HepG2 (cell line): ENCODE data around the gene TF. TPM values are rescaled to one million over a fixed set of nuclear protein-coding genes. Genes with fewer than 3 reads are reported as not detected.

Experiments
- ARID4A ChIP-seq: sonication (generic); formaldehyde crosslinking; IDR thresholded peaks from 2 replicates; pipeline ENCODE4 v1.5.0; 2020; ENCODE audit warnings: mild to moderate bottlenecking, missing genetic modification reagents, borderline replicate concordance
- ARNT ChIP-seq: fragments of 450-650 bp; IDR thresholded peaks from 2 replicates; pipeline ENCODE4 v1.6.1; 2017
- ATF3 ChIP-seq: sonication (generic); formaldehyde crosslinking; IDR thresholded peaks from 2 replicates; pipeline ENCODE4 v1.4.0; 2020; ENCODE audit warnings: missing genetic modification reagents
- EED ChIP-seq: sonication (generic); formaldehyde crosslinking; IDR thresholded peaks from 2 replicates; pipeline ENCODE4 v1.5.0; 2020; ENCODE audit warnings: mild to moderate bottlenecking, missing genetic modification reagents
- FOXM1 ChIP-seq: sonication (generic); formaldehyde crosslinking; IDR thresholded peaks from 2 replicates; pipeline ENCODE4 v1.5.0; 2020; ENCODE audit warnings: missing genetic modification reagents
- GABPA ChIP-seq, 2 experiments: IDR thresholded peaks; 2 replicates each; pipeline ENCODE4 v1.6.1; 2011 to 2016; ENCODE audit warnings: low read depth in 2 of 2, low read length in 1 of 2, missing biosample characterization in 1 of 2, missing genetic modification characterization in 1 of 2
- GRHL1 ChIP-seq: sonication (generic); formaldehyde crosslinking; conservative IDR thresholded peaks from 2 replicates; pipeline ENCODE4 v1.8.0; 2022; ENCODE audit warnings: missing genetic modification reagents
- KLF11 ChIP-seq: IDR thresholded peaks from 2 replicates; pipeline ENCODE4 v1.6.1; 2016; ENCODE audit warnings: missing compliant biosample characterization
- MBNL3 ChIP-seq: fragments of 250-450 bp; sonication (Bioruptor Pico); conservative IDR thresholded peaks from 2 replicates; pipeline ENCODE4 v1.8.0; 2022; ENCODE audit warnings: mild to moderate bottlenecking, inconsistent platforms
- MXD1 ChIP-seq: sonication (generic); formaldehyde crosslinking; IDR thresholded peaks from 2 replicates; pipeline ENCODE4 v1.4.0; 2020; ENCODE audit warnings: mild to moderate bottlenecking, missing genetic modification reagents
- POLR2G ChIP-seq: fragments of 200-400 bp; formaldehyde crosslinking; IDR thresholded peaks from 2 replicates; pipeline ENCODE4 v1.6.1; 2018; ENCODE audit warnings: mild to moderate bottlenecking, low read depth, low read length, moderate library complexity
- RAD21 ChIP-seq: fragments of 450-650 bp; formaldehyde crosslinking; IDR thresholded peaks from 2 replicates; pipeline ENCODE4 v1.5.0; 2020; ENCODE audit warnings: mild to moderate bottlenecking
- SMAD1 ChIP-seq: sonication (generic); formaldehyde crosslinking; IDR thresholded peaks from 2 replicates; pipeline ENCODE4 v1.4.0; 2020; ENCODE audit warnings: missing genetic modification reagents, low read depth, mild to moderate bottlenecking, borderline replicate concordance
- ZBTB33 ChIP-seq: sonication (generic); formaldehyde crosslinking; IDR thresholded peaks from 2 replicates; pipeline ENCODE4 v1.4.0; 2020; ENCODE audit warnings: missing genetic modification reagents
- ZBTB44 ChIP-seq: sonication (generic); formaldehyde crosslinking; IDR thresholded peaks from 2 replicates; pipeline ENCODE4 v1.4.0; 2020; ENCODE audit warnings: missing genetic modification reagents
- ZC3H4 ChIP-seq: sonication (generic); formaldehyde crosslinking; IDR thresholded peaks from 2 replicates; pipeline ENCODE4 v1.4.0; 2020; ENCODE audit warnings: missing genetic modification reagents, borderline replicate concordance
- ZFX ChIP-seq: sonication (generic); formaldehyde crosslinking; IDR thresholded peaks from 2 replicates; pipeline ENCODE4 v1.4.0; 2020; ENCODE audit warnings: mild to moderate bottlenecking, low read depth, missing genetic modification reagents, moderate library complexity
- ZNF30 ChIP-seq: sonication (generic); formaldehyde crosslinking; IDR thresholded peaks from 2 replicates; pipeline ENCODE4 v1.5.0; 2020; ENCODE audit warnings: mild to moderate bottlenecking, missing genetic modification reagents
- ZNF317 ChIP-seq: sonication (generic); formaldehyde crosslinking; IDR thresholded peaks from 2 replicates; pipeline ENCODE4 v1.5.0; 2020; ENCODE audit warnings: mild to moderate bottlenecking, missing genetic modification reagents
- polyA plus RNA-seq, 8 experiments: library from polyadenylated mRNA; depleted of rRNA in 3 of 8; stranded (reverse) in 7 of 8; unstranded in 1 of 8; fragments of >200 nt; fragmentation: Illumina TruSeq in 4 of 8; extraction: Trizol in 4 of 8; gene quantifications; 2 replicates each; pipeline versions ENCODE4 v1.2.1 to v1.2.3, GENCODE V29; 2011 to 2016; ENCODE audit warnings: low read depth in 4 of 8, missing spikeins in 1 of 8, mixed read lengths in 1 of 8; ENCODE audit not compliant: insufficient read depth in 1 of 8
- total RNA-seq, 5 experiments: library from RNA; depleted of rRNA; stranded (reverse); fragments of >200 nt; fragmentation: Illumina TruSeq; extraction: Trizol; gene quantifications; 2 replicates each; pipeline ENCODE4 v1.2.3, GENCODE V29; 2016; ENCODE audit warnings: low read depth in 1 of 5

The TF gene
- total and polyA plus RNA-seq, 2 of the 13 experiments (the other 11 are each of a cell fraction or from before 2014, with no cell fraction given) = 10,074 to 11,821 TPM

GRCh38 chr3:133747907-133748639 lies 1.9 kb downstream of the TF start (continued):
- no peak for TF ChIP-seq ATF3 (CRISPR knock-in tag)
- TF ChIP-seq EED (CRISPR knock-in tag) = no peak
- no peak for TF ChIP-seq ARNT
- no peak for TF ChIP-seq KLF11 (CRISPR knock-in tag)
- peak; percentile 60 for TF ChIP-seq POLR2G
- TF ChIP-seq ARID4A (CRISPR knock-in tag) = peak; percentile 63; the same call in 1 of the 2 replicates
- no peak for TF ChIP-seq GABPA (IDR thresholded peaks at IDR 0.05; ENCODE audit: low read depth, low read length)
- TF ChIP-seq GABPA (CRISPR knock-in tag; IDR thresholded peaks at IDR 0.05; ENCODE audit: low read depth) = no peak
- no peak for TF ChIP-seq MBNL3 (CRISPR knock-in tag)
- TF ChIP-seq ZC3H4 = no peak
- TF ChIP-seq ZNF317 (CRISPR knock-in tag) = no peak
- no peak for TF ChIP-seq SMAD1 (CRISPR knock-in tag)
- no peak for TF ChIP-seq ZNF30
- TF ChIP-seq RAD21 (CRISPR knock-in tag) = peak; percentile 42; the same call in 1 of the 2 replicates
- peak; percentile 78; the same call in 1 of the 2 replicates for TF ChIP-seq ZBTB33
- TF ChIP-seq ZFX = 0 out of 2 replicates have a peak, but pooled peaks have one; percentile 24
- no peak for TF ChIP-seq FOXM1 (CRISPR knock-in tag)
- TF ChIP-seq ZBTB44 (CRISPR knock-in tag) = no peak
- 0 out of 2 replicates have a peak, but pooled peaks have one; percentile 10 for TF ChIP-seq MXD1 (CRISPR knock-in tag)
- TF ChIP-seq GRHL1 = no peak
